ENCODE measurements around the gene CFAP251. TPM values are rescaled to one million over a fixed set of nuclear protein-coding genes. Genes with fewer than 3 reads are reported as not detected.

Gene CFAP251
- total and polyA plus RNA-seq, 2 of the 8 experiments (the other 6 are each of a cell fraction or from before 2014, with no cell fraction given), result 1.8 to 2.9 TPM

- Histone ChIP-seq H3K23ac (ENCODE audit: insufficient read length) (no peak overlapping the region), H4K5ac (ENCODE audit: insufficient read length, low read depth, low read length) (no peak overlapping the region), H3K27me3 (replicated peaks in 1 of 4; ENCODE audit: control insufficient read depth in 3 of 4, extremely low read depth in 1 of 4, insufficient read depth in 3 of 4, low read length in 3 of 4) (no peaks in the 10 kb centered on the region), H2BK20ac (ENCODE audit: low read length) (no peak overlapping the region), H3K56ac (replicated peaks; ENCODE audit: insufficient read length, low read depth, low read length) (no peak overlapping the region), H3K4me1 (replicated peaks in 1 of 4; ENCODE audit: control insufficient read depth in 3 of 4, insufficient read depth in 4 of 4, low read length in 3 of 4) (no peaks in the 10 kb centered on the region), H3K9ac (replicated peaks in 1 of 4; ENCODE audit: extremely low read depth in 1 of 4, low read depth in 3 of 4, low read length in 3 of 4) (no peak overlapping the region), H4K20me1 (replicated peaks in 1 of 2; ENCODE audit: control insufficient read depth in 1 of 2, insufficient read depth in 2 of 2, low read length in 2 of 2) (no peaks in the 10 kb centered on the region), H4K91ac (replicated peaks; ENCODE audit: insufficient read length, low read length) (no peak overlapping the region), H2BK12ac (ENCODE audit: low read depth, low read length) (no peak overlapping the region), H3K4ac (replicated peaks; ENCODE audit: insufficient read length, low read depth, low read length) (no peak overlapping the region), H2BK120ac (replicated peaks; ENCODE audit: low read depth, low read length) (no peak overlapping the region), H3K79me2 (ENCODE audit: control insufficient read depth in 1 of 2, insufficient read depth in 2 of 2, low read length in 2 of 2) (no peaks in the 10 kb centered on the region), H3K14ac (ENCODE audit: insufficient read length) (no peak overlapping the region), H3K9me3 (ENCODE audit: insufficient read depth in 2 of 2, low read depth in 1 of 2, low read length in 1 of 2) (no peaks in the 10 kb centered on the region), H2AK5ac (ENCODE audit: low read depth, low read length) (no peak overlapping the region), H3K23me2 (ENCODE audit: low read depth, low read length) (no peaks in the 10 kb centered on the region), H3K79me1 (ENCODE audit: low read depth, low read length) (no peaks in the 10 kb centered on the region), H3K18ac (ENCODE audit: extremely low read depth, low read length) (no peak overlapping the region), H2BK15ac (ENCODE audit: low read length) (no peak overlapping the region), H2AFZ (ENCODE audit: low read length) (no peak overlapping the region), H3K36me3 (ENCODE audit: control insufficient read depth in 2 of 4, insufficient read depth in 4 of 4, low read length in 3 of 4) (no peaks in the 10 kb centered on the region), H4K8ac (ENCODE audit: extremely low read depth, insufficient read depth, low read length) (no peak overlapping the region), H3K4me3 (ENCODE audit: extremely low read depth in 1 of 4, insufficient read depth in 2 of 4, low read depth in 3 of 4, low read length in 4 of 4) (no peak overlapping the region), H2BK5ac (ENCODE audit: low read depth, low read length) (no peak overlapping the region), H3K27ac (ENCODE audit: low read depth, low read length) (no peak overlapping the region), H3K4me2 (ENCODE audit: insufficient read depth in 1 of 2, low read depth in 2 of 2, low read length in 2 of 2) (no peak overlapping the region)
- ChIA-PET CTCF (ENCODE audit: partially characterized antibody) (interaction anchor here (0.5 to 1.8 kb wide), 6 partner anchors 17 to 78 kb away, joined by 3 to 5 read pairs (median 3); no protein-coding TSS in a partner anchor), POLR2A (ENCODE audit: partially characterized antibody) (interaction anchor here (1.0 to 1.4 kb wide), 2 partner anchors 9 to 31 kb away, joined by 4 to 7 read pairs; partner anchors contain the start of gene BCL7A)
- 96% methylated on average over 6 of the region's 6 CpGs; no CpG with 5 or more reads in 1 of the 2 experiments for WGBS, 2 experiments (ENCODE audit: extremely low coverage in 1 of 2, insufficient coverage in 1 of 2, insufficient read length in 1 of 2, insufficient replicate concordance in 2 of 2, low coverage in 1 of 2, low lambda C conversion rate in 2 of 2, missing lambda C conversion rate in 1 of 2)
- FAIRE-seq (no peak), DNase-seq (ENCODE audit: low read depth in 1 of 2, low spot score in 2 of 2) (no peak)
- TF ChIP-seq CTCF (IDR thresholded peaks at IDR 0.05; ENCODE audit: control extremely low read depth in 1 of 3, insufficient read depth in 1 of 3, low read depth in 1 of 3, low read length in 3 of 3), result no peak
- TF ChIP-seq CEBPB (IDR thresholded peaks at IDR 0.05; ENCODE audit: low read depth, low read length), result no peak
- no peak for TF ChIP-seq SIN3A (conservative IDR thresholded peaks at IDR 0.05 in 1 of 2, IDR thresholded peaks at IDR 0.05 in 1 of 2; ENCODE audit: low read depth in 1 of 2, low read length in 2 of 2)
- TF ChIP-seq YY1 (IDR thresholded peaks at IDR 0.05; ENCODE audit: low read depth, low read length), result no peak
- TF ChIP-seq RAD21 (IDR thresholded peaks at IDR 0.05 in 1 of 2, conservative IDR thresholded peaks at IDR 0.05 in 1 of 2; ENCODE audit: low read depth in 2 of 2, low read length in 2 of 2), result no peak
- TF ChIP-seq TEAD4 (IDR thresholded peaks at IDR 0.05; ENCODE audit: low read depth, low read length), result no peak
- TF ChIP-seq HDAC6 (IDR thresholded peaks at IDR 0.05; ENCODE audit: low read depth, low read length), result no peak
- TF ChIP-seq HDAC2 (IDR thresholded peaks at IDR 0.05; ENCODE audit: borderline replicate concordance in 1 of 2, low read depth in 2 of 2, low read length in 2 of 2), result no peak
- no peak for TF ChIP-seq CHD1 (IDR thresholded peaks at IDR 0.05; ENCODE audit: low read depth, low read length)
- TF ChIP-seq EP300 (IDR thresholded peaks at IDR 0.05; ENCODE audit: borderline replicate concordance in 1 of 2, low read depth in 2 of 2, low read length in 2 of 2), result no peak
- TF ChIP-seq ZNF274 (IDR thresholded peaks at IDR 0.05; ENCODE audit: borderline replicate concordance, extremely low read depth, low read length), result no peak
Observed at GRCh38 chr12:122012184-122012583, 93.8 kb downstream of the CFAP251 start.

Measured in H1 (cell line).